Dedifferentiated amniotic fluid mesenchymal stem cell (primary cell): ENCODE data around the gene KCTD16.

ENCODE experiments used
- DNase-seq: peaks from one replicate; pipeline ENCODE4 v3.0.0-alpha.2; 2016; ENCODE audit errors: extremely low spot score

The KCTD16 gene

DNA sequence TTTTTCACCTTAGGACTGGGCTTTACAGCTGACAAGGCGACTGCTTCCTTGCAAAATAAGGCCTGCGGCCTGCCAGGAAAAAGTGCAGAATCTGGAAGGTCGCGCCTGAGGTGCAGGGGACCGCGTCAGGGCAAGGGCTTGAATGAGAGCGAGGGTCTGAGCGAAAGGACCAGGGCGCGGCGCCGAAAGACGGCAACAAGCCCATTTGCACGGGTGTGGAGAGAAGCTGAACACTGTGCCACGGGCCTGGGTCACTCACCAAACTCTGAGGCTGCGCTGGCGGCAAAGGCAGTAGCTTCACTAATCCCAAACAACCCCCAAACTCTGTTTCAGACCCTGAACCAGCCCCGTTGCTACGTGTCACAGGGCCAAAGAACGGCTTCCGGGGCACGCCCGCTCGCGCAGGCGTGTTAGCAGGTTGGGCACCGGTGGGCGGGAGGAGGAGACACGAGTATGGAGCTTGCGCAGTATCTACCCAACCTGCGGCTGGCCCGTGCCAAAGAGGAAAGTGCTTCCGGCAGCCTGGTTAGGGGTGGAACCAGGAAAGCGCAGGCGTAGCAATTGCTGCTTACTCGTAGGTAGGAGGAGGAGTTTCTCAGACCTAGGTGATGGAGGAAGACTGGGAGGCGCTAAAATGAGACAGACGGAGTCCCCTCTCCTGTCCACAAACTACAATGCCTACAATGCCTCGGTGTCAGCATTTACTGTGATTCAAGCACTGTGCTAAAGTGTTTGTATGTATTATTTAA lies at the start of gene KCTD16, which contains the start of gene YIPF5:
Gene KCTD16 (plus strand): TSS at position 598 of the 749 bp plus-strand sequence.
Gene YIPF5 (minus strand): TSS at position 384 of the 749 bp plus-strand sequence. CDS start 704 bp downstream, outside the sequence.
- peak; percentile 96 for DNase-seq

DNA sequence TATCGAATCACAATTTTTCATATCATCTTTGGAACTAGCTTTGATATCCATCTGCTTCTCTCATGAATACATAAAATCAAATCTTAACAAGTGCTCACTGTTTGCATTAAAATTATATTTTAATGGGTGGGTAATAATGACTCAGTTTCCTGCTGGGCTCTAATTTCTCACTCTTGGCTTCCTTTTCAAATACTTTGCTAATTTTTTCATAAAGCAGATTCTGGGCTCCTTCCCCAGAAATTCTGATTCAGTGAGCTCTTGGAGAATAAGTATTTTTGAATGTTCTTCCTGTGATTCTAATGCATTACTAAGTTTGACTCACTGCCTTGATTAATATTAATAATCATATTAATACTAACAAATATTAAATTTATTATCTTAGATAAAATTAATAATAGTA lies 49.1 kb upstream of the KCTD16 start:
- no peak for DNase-seq

DNA sequence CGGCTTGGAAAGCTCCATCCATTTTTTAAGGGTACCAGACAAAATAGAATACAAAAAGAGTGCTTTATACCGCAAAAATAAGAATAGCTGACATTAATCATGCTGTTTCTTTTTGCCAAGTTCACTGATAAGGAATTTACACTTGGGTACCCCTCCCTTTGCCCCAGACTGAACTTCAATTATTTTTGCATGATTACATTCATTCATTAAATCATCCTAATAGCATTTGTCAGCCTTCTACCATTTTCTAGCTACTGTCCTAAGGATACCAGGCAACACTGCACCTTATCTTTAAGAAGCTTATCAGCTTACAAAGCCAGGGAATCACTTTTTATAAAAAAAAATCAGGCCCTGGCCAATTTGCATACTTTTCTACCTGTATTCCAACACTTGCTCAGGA lies 48.6 kb upstream of the KCTD16 start:
- no peak for DNase-seq

DNA sequence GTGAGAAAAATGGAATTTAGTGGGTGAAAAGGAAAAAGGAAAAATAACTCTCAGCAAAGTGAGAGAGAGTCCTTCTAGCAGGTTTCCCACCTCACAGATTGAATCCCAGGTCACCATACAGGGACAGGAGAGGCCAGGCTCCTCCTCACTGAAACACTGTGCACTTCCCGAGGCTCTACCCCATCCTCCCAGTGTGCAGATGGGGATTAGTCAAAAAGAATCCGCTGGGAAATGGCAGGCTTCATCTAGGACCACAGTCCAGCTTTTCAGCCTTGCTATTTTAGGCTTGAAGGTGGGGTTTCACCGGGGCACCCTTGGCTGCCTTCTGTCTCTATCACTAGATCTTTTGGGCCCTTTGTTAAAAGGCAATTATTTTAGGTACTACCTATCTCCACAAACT lies 48.0 kb upstream of the KCTD16 start:
- DNase-seq = no peak

DNA sequence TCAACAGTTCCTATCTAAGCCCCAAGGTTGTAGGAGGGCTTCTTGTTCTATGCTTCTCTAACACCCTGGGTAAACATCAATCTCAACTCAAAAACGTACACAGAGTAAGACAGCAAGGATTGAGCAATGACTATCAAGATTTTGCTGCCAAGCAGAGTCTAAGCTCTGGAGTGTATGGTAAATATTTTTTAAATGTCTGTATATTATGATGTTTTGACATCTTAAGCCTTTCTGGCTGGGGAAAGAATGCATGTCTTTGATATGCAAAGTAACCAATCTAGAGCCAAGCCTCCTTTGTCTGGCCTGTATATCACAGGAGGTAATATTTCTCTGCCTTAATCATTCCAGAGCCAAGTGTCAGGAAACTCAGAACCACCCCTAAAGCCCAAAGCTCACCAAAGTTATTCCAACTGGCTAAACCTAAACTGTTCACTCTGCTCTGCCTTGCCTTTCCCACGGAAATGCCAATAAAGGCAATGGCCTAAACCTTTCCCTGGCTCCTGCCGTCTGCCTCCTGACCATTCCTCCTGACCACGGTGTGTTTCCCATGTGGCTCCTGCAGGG lies 45.4 kb upstream of the KCTD16 start:
- no peak for DNase-seq

DNA sequence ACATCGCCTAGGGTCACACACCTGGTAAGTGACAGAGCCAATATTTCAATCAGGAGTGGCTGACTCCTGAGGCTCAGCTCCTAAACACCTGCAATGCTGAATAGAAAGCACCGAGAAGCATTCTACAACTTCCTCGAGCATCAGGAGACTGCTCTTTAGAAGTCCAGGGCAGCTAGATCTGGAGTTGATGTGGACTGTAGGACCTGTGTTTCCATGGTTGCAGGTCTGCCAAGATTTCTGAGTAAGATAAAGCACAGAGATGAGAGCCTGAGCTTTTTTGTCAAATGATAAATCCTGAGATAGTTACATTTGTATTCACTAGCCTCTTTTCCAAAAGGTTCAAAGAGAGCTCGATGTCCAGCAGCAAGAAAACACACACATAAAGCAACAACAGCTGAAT lies 44.0 kb upstream of the KCTD16 start:
- DNase-seq = no peak

DNA sequence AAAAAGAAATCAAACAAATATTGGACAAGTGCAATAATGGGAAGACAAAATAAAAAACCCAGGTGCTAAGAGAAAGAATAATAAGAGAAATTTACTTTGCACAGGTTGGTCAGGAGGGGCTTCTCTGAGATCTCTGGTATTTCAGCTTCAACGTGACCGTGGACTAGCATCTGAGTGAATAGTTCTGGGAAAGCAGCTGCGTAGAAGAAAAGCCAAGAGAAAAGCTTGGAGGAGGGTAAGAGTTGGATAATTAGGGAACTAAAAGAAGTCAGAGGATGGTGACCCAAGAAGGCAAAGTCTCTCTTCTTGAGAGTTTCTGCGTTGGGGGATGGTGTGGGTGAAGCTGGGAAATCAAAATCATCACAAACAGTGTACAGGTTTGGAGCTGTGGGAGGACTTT lies 41.8 kb upstream of the KCTD16 start:
- DNase-seq = no peak

DNA sequence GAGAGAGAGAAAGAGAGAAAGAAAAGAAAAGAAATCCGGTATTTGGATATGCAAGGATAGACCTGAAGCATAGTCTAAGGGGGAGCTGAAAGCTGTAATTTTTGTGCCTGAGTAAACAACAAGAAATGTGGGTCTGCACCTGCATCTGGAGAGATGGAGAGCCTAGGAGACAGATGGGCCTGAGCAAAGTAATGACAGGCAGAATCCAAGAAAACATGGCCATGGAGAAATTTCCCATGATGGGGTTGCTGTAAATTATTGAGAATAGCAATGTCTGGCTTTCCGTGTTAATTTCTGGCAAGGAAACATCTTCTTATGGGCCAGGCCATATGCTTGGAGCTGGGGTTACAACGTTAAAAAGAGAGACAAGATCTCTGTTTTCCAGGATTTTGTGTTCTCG lies 40.4 kb upstream of the KCTD16 start:
- DNase-seq = no peak

DNA sequence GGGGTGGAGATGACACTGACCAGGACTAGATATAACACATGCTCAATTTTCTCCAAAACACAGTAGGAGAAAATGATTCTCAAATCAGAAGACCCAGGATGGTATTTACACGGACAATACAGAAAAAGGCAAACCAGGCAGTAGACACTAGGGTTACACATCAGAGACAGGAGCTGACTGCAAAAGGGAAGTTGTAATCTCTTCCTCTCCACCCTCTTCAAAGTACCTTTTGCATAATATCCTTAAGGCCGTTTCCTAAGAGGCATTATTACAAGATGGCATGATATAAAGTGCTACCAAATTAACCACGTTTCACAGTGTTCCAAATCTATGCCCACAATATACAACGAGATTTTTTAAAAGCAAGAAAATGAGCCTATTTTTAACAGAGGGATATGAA lies 39.4 kb upstream of the KCTD16 start:
- DNase-seq = no peak

DNA sequence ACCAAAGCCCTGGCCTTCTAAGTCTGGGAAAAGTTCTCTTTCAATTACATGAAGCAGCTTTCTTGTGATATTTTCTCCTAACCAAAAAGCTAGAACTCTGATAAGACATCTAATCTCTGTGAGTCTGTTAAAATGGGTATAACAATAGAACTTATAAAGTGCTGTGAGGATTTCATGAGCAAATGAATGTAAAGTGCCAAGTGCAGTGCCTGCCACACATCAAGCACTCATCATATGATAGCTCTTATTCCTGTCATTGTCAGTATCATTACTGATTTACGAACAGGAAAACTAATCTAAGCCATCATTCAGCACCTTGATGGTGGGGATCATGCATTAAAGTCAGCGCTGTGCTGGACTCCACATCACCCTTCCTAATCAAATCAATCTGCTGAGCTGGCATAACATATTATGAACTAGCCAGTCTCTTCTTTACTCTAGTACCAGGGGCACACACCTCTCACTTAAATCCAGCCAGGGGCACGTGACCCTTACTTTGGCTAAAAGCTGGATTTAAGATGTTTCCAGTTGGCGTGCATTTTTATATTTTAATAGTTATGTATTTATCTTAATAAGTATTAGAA lies 37.5 kb upstream of the KCTD16 start:
- DNase-seq = no peak

DNA sequence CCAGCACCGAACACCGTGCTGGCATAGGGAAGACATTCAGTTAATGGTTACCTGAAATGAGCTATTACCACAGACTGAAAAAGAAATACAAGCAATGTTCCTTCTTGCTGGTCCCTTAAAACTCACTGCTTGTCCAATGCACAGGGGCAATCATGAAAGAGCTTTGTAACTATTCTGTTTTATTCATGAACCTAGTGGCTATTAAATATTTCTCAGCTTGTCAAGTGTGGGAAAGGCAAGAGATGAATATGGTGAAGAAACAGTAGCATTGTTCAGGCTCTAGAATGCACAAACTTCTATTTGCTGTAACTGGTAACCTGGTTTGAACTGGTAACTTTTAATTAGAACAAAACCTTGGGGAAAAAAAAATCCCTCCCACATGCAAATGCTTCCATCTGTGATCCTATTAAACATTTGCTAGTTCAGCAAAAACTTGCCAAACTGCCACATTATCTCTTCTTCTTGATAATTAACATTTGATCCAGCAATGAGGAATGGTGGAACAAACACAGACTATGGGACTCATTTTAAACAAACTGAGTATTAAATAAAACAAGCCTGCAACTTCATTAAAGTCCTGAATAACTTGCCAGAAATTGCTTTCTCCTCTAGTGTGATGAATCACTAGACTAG lies 36.4 kb upstream of the KCTD16 start:
- no peak for DNase-seq

DNA sequence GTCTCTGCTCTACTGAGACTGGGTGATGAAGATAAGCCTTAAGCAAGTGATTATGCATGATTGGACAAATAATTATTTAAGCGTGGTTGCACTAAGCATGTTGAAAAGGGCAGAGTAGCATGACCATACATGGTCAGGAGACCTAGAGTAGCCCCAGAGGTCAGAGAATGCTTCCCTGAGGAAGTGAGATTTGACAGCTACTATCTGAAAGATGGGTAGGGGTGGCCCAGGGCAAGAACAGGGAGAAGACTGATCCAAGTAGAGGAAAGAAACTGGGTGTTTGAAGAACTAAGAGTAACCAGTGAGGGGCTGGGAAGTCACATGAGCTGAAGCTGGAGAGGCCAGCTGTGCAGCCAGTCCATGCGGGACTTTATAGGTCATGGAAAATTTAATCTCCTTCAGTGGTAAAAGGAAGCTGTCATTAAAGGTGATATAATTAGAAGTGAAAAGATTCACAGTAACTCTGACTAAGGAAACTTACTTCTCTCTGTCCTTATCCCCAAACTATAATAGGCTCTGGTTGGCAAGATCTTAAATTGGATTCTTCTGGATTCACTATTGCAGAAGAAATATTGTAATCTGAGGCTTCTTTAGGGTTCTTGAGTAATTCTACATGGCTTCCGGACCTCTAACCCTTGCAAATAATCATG lies 35.4 kb upstream of the KCTD16 start:
- DNase-seq = no peak

DNA sequence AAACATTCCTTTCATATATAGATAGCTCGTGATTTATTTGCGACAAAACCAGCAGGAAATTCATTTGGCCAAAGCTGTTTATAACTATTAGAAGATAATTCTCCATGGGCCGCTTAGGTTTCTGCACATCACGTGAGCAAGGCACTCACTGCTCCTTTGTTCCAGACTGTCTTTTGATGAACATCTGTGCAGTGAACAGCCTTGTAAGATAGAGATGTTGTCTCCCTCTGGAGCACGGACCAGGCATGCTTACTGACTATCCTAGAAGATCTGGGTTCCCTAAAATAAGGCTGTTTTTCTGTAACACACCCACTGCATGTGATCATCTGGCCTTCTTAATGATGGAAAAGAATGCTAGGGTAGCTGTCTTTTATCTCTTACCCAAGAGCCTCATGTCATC lies 31.1 kb upstream of the KCTD16 start:
- DNase-seq = peak; percentile 36

DNA sequence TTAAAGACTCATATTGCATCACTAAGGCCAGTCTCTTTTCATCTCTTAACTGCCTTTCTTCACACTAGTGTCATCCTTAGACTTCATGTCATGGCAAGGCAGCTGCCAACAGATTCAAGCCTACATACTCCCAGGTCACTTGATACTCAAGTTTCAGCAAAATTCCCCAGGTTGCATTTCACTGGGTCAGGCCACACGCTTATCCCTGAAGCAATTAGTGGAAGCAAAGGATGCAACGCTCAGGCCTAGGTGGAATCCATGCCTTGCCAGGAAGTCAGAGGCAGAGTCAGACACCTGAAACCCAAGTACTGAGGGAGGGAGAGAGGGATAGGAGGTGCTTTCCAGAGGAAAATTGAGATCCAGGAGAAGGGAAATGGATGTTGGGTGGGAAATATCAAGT lies 29.1 kb upstream of the KCTD16 start:
- DNase-seq = no peak

DNA sequence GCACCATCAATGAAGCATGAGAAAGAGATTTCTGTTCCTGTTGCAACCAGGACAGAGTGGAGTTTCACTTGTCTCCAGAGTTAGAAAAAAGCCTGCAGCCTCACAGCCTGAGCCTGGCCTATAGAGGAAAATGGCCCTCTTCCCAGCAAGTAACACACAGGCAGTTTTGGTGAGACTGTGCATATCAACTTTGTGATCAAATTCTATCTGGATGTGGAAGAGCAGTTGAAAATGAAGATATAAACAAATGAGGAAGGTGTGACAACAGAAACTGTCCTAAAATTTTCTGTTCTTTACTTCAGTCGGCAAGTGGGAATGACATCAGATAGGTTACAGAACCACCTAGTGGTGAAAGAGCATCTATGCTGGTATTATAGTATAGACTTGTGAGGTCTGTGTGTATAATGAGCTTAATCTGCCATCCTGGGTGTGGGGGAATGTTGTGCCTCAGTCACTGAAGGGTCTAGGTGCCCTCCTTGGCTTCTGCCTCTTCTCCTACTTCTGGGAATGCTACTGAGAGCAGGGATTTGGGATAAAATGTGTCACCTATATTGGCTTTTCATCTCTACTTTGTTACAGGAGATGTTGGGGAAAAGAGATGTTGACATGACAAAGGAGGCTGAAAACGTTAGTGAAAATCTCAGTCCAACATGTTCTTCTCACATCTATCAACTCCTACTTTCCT lies 28.4 kb upstream of the KCTD16 start:
- peak; percentile 60 for DNase-seq

DNA sequence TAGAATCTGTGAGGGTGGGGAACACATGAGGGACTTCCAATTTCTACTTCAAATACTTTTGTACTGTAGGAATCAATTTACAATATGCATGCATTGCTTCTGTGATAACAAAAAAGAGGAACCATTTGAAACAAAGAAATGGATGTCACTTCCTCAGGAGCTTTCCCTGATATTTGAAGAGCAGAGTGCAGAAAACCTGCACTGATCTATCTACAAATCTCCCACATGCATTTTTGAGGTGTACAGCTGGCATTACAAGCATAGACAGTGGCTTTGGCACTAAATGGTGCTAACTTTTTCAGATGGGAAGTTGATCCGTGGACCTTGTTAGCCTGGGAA lies 27.9 kb upstream of the KCTD16 start:
- DNase-seq = no peak

DNA sequence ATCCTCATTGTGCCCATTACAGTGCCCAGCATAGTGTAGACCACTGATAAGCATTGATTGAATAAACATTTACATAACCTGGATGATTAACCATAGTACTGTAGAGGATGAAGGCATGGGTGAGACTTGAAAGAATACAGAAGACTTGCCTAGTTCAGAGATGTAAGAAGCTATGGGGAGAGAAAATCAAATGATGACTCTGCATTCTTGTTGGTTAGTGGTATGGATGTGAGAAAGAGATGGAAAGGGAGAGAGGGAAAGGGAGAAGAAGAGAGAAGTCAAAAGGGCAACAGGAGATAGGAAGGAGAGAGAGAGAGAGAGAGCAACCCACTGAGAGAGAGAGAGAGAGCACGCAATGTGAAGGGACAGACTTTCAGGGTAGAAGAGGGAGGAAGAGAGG lies 27.0 kb upstream of the KCTD16 start:
- DNase-seq = no peak

DNA sequence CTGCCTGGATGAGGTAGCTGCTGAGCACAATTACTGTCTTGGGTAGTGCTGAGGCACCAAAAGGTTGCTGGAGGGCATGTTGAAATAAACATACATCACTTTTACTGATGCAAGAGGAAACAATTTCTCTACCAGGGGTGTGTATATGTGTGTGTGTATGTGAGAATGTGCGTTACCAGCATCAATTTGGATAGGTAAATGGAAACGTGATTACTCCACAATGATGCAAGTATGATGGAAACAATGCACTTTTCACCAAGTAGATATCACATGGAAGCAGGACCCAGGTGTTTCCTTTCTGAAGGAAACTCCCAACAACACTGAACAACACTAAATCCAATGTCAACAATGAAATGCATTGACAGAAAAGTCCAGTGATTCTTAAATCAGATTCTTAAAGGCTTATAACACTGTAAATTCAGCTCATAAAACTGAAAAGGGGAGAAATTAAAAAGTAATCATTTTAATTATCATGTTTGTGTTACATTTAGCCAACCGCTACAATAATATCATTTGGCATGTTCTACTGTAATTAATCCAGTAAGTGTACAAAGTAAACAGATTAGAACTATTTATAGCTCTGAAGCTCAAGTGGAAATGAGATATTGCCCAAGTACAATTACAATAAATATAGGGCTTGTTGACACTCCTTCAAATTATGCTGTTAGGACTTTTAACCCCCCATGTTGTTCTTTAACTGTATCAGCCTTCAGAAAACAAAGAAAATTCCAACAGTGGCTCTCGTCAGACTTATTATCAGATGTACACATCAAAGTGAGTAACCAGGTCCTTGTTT lies 25.5 kb upstream of the KCTD16 start:
- DNase-seq = no peak

DNA sequence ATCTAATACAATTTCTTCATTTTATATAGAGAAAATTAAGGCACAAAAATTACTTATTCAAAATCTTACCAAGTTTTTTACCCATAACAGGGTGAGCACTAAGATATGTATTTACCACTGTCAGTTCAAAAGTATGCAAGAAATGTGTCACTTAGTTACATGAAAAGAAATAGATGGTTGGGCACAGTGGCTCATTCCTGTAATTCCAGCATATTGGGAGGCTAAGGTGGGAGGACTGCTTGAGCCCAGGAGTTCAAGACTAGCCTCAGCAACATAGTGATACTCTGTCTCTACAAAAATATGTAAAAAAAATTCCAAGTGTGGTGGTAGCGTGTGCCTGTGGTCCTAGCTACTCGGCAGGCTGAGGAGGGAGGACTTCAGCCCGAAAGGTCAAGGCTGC lies 19.6 kb upstream of the KCTD16 start:
- no peak for DNase-seq

DNA sequence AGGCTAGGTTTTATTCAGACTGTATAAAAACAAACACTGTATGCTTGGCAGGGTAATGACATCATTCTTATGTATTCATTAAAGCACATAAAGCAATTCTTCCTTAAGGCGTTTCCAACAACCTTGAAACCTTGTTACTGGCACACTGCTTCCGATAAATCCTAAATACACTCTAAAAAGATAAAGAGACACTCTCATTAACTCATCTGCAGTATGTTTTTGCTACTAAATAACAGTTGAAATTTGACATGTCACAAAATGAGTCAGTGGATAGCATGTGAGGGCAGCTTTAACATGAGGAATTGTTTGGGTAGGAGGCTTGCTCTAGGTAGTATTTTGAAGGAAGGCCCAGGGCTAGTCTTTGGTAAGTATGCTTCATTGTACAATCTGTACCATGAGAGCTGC lies 13.9 kb upstream of the KCTD16 start:
- DNase-seq = no peak

DNA sequence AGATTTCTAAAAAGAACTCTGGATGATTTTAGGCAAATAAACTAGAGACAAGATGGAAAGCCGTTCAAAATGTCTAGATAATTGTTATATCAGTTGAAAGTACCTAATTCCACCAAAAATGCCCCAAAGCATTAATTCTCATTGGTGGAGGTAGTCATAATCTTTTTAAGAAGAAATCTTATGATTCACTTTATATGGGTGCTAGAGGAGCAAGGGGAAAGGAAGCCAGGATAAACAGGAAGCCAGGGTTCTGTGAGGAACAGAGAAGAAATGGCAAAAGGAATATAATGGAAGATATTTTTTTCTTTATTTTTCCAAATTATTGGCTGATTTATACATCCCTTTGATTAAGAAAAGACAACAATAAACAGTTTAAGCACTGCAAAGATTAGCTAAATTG lies 8.0 kb upstream of the KCTD16 start:
- DNase-seq = no peak
